ENCODE measurements around the gene HDC. TPM values are rescaled to one million over a fixed set of nuclear protein-coding genes. Genes with fewer than 3 reads are reported as not detected.

The HDC gene, protein sequence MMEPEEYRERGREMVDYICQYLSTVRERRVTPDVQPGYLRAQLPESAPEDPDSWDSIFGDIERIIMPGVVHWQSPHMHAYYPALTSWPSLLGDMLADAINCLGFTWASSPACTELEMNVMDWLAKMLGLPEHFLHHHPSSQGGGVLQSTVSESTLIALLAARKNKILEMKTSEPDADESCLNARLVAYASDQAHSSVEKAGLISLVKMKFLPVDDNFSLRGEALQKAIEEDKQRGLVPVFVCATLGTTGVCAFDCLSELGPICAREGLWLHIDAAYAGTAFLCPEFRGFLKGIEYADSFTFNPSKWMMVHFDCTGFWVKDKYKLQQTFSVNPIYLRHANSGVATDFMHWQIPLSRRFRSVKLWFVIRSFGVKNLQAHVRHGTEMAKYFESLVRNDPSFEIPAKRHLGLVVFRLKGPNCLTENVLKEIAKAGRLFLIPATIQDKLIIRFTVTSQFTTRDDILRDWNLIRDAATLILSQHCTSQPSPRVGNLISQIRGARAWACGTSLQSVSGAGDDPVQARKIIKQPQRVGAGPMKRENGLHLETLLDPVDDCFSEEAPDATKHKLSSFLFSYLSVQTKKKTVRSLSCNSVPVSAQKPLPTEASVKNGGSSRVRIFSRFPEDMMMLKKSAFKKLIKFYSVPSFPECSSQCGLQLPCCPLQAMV
- total RNA-seq, result 1 to 10 TPM in 1 of 2 donors, under 1 TPM in 1; 0.65 to 1.1 TPM
- long read RNA-seq, partial matches to known transcripts, result 0 of 2 reads
- long read RNA-seq, other reads (novel, unspliced or antisense), result 1 of 2 reads

- ATAC-seq (no peak), DNase-seq (no peak)
- intact Hi-C loops (cut with DNase I), result no loop called here
Observed at GRCh38 chr15:50265620-50266019, at the start of gene HDC. Gene HDC, minus strand, starts transcription at chr15:50265726. Its CDS starts 103 bp downstream, at chr15:50265623.

DNA sequence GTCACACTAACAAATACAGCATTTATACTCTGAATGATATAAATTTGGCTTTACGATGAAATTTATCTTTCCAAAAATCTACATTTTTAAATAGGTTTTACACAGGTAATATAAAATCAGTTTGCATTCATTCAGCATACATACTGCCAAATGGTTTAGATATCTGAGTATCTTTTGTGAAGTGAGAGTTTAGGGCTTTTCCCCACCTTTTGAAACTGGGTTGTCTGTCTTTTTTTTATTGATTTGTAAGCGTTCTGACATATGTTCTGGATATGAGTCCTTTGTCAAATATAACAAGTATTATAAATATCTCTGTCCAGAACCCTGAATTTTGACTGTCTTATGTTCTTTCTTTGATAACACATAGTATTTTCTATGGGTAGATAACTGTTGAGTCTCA is 47.1 kb upstream of the HDC start:
- no peak for DNase-seq
- ATAC-seq, result no peak
- intact Hi-C loops (cut with DNase I), result no loop called here

DNA sequence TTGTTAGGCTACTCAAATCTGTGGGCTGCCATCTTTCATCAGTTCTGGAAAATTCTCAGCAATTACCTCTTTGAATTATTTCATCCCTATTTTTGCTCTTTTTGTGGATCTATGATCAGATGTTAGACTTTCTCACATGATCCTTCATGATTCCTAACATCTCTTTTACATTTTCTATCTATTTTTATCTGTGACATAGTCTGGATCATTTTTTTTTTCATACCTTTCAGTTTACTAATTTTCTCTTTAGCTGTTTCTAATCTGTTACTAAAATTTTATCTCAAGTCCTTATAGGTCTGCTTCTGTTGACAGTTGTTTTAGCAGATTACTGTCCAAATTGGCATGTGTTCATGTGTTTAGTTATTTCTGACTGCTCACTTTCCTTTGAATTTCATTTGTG is 42.3 kb upstream of the HDC start:
- DNase-seq (no peak), ATAC-seq (no peak)
- intact Hi-C loops (cut with DNase I), result no loop called here

DNA sequence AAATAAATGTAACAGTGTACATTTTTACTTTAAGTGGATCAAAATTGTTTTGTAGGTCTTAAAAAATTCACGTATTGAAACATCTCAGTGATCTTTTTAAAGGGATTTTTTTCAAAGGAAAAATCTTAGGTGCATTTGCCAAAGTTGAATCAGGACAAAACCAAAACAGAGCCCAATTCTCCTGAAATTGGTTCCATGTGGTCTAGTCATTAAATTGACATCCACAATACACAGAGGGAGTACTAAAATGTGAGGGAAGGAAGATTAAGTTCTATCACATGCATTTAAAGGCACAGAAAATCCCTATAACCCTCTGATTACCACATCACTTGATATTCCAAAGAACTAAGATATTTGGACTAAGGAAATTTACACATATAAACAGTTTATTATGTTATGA is 39.3 kb upstream of the HDC start:
- ATAC-seq, result no peak
- intact Hi-C loops (cut with DNase I), result no loop called here
- DNase-seq, result no peak

GRCh38 chr15:50302581-50302980 is 37.1 kb upstream of the HDC start:
- intact Hi-C loops (cut with DNase I), result no loop called here

GRCh38 chr15:50298340-50298739 is 32.8 kb upstream of the HDC start:
- no peak for DNase-seq
- no peak for ATAC-seq
- intact Hi-C loops (cut with DNase I), result no loop called here

More at GRCh38 chr15:50302581-50302980, 37.1 kb upstream of the HDC start:
- ATAC-seq, result no peak
- DNase-seq, result no peak

- ATAC-seq (no peak), DNase-seq (no peak)
- intact Hi-C loops (cut with DNase I), result no loop called here
Observed at GRCh38 chr15:50295966-50296365, 30.4 kb upstream of the HDC start.

DNA sequence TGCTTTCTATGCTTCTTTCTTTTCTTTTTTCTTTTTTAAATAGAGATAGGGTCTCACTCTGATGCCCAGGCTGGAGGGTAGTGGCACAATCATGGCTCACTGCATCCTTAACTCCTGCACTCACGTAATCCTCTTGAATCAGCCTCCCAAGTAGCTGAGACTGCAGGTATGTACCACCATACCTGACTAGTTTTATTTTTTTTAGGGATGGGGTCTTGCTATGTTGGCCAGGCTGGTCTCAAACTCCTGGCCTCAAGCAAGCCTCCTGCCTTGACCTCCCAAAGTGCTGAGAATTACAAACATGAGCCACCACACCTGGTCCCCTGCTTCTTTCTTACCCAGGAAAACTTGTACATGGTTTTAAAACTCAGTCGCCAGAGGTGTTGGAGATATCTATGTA is 24.2 kb upstream of the HDC start:
- ATAC-seq (no peak), DNase-seq (no peak)
- intact Hi-C loops (cut with DNase I), result no loop called here

GRCh38 chr15:50287324-50288116 is 22.0 kb upstream of the HDC start:
- intact Hi-C loops (cut with DNase I), result no loop called here
- DNase-seq (no peak), ATAC-seq (no peak)

DNA sequence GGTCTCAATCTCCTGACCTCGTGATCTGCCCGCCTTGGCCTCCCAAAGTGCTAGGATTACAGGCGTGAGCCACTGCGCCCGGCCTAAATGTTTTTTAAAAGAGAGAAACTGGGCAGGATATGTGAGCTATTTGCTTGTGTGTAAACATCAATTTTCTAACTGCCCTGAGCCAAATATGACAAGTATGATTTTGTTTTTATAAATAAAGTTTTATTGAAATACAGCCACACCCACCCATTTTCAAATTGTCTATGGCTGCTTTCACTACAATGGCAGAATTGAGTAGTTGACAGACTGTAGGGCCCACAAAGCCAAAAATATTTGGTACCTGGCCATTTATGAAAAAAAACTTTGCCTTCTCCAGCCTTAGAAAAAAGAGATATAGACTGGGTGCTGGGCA is 15.9 kb upstream of the HDC start:
- ATAC-seq (no peak), DNase-seq (no peak)
- intact Hi-C loops (cut with DNase I), result no loop called here

GRCh38 chr15:50280271-50280670 is 14.7 kb upstream of the HDC start:
- ATAC-seq (no peak), DNase-seq (no peak)
- intact Hi-C loops (cut with DNase I), result no loop called here

- intact Hi-C loops (cut with DNase I), result no loop called here
- DNase-seq (no peak), ATAC-seq (no peak)
Observed at GRCh38 chr15:50278496-50278895, 13.0 kb upstream of the HDC start.

GRCh38 chr15:50277370-50277769 is 11.8 kb upstream of the HDC start:
- ATAC-seq, result no peak
- intact Hi-C loops (cut with DNase I), result no loop called here
- DNase-seq, result no peak

- DNase-seq (no peak), ATAC-seq (no peak)
- intact Hi-C loops (cut with DNase I), result no loop called here
Observed at GRCh38 chr15:50275908-50276307, 10.4 kb upstream of the HDC start.

- ATAC-seq, result no peak
- no peak for DNase-seq
- intact Hi-C loops (cut with DNase I), result no loop called here
Observed at GRCh38 chr15:50275091-50275490, 9.6 kb upstream of the HDC start.

- no peak for DNase-seq
- no peak for ATAC-seq
- intact Hi-C loops (cut with DNase I), result no loop called here
Observed at GRCh38 chr15:50267577-50267976, 2.1 kb upstream of the HDC start.

DNA sequence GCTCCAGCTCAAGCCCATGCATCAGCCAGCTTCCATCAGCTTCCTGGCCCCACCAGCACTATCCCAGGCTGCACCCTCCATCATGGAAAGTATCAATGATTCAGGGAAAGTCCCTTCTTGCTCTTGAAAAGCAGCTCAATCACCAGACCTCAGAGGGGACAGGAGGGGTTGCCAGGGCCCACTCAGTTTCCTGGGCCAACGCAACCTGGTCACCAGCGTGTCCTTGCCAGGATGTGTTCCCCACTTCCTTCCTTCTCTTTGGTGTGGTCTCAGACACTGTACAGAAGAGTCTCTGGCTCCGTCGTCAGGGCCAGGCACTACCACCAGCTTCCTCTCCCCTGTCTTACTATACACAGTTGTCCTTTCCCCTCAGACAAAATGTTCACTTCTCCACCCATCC is 3.0 kb downstream of the HDC start:
- intact Hi-C loops (cut with DNase I), result no loop called here
- ATAC-seq (peak in 1 of 2 donors; percentile 27), DNase-seq (no peak)

- intact Hi-C loops (cut with DNase I), result no loop called here
- ATAC-seq (no peak), DNase-seq (no peak)
Observed at GRCh38 chr15:50261981-50262380, 3.5 kb downstream of the HDC start.

DNA sequence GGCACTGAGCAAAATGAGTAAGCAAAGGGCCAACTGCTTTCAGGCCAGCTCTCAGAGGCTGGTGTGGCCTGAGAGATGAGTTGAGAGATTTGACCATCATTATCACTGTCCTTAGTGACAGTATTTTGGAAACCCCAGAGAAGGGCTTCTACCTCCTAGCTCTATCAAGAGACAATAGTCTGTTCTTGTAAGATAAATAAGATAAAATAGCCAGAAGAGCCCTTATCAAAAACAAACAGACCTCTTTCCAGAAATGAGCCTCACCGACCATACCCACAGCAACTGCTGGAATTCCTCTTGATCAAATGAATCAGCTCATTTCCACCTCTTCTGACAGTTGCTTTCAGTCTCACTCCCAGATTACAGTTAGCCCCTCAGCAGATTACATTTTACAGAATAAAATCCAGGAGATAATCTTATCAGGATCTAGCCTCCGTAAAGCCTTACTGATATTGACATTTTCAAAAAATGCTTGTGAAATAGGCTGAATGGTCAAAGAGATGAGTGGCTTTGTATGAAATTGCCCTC is 4.5 kb downstream of the HDC start:
- DNase-seq, result no peak
- intact Hi-C loops (cut with DNase I), result no loop called here
- ATAC-seq, result no peak

DNA sequence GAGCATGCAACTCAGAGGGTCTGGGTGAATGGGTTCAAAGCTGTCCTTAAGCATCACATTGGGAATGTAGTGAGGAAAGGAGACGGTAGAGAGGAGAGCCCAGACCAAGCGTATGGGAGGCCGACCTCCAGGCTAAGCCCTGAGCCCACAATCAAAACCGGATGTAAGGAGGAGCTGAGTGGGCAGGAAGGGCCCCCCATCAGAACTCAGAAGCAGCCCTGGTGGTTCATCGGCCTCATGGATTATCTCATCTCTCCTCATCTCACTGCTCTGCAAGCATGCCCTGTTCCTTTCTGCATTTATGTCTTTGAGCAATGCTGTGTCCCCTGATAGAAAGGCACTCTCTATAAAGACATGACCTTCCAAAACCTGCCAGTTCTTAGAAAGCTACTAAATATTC is 6.2 kb downstream of the HDC start:
- no peak for ATAC-seq
- intact Hi-C loops (cut with DNase I), result no loop called here
- DNase-seq, result no peak
